GM12878 (cell line): ENCODE measurements around the gene FNDC11. TPM values are rescaled to one million over a fixed set of nuclear protein-coding genes. Genes with fewer than 3 reads are reported as not detected.

Source experiments
- polyA plus RNA-seq, 11 experiments: library from polyadenylated mRNA; depleted of rRNA in 4 of 11; unstranded in 6 of 11; stranded (reverse) in 5 of 11; fragments of >200 nt; fragmentation: Nextera tagmentation in 4 of 11; fragmentation: Illumina TruSeq in 1 of 11; extraction: Ambion mirVana in 4 of 11; extraction: Trizol in 1 of 11; gene quantifications; 1 replicate in 1 of 11; 2 replicates in 10 of 11; pipeline versions ENCODE4 v1.2.1 to v1.2.3, GENCODE V29; 2011 to 2016; ENCODE audit warnings: inconsistent platforms in 2 of 11, missing spikeins in 2 of 11, low read depth in 1 of 11
- total RNA-seq, 4 experiments: library from RNA; depleted of rRNA in 3 of 4; stranded (reverse); fragments of >200 nt in 3 of 4; fragmentation: Illumina TruSeq in 1 of 4; extraction: Trizol in 1 of 4; gene quantifications; 2 replicates each; pipeline versions ENCODE4 v1.2.1 to v1.2.3, GENCODE V29; 2013 to 2021

Gene FNDC11
- total and polyA plus RNA-seq, 10 of the 15 experiments (the other 5 are each of a cell fraction or from before 2014, with no cell fraction given) = 0.09 to 0.72 (median 0.34) TPM; not detected in 2

Other genes with a start within 250 kb of the FNDC11 start
Only the 7 nearest of the 15 such genes appear.
- not detected in 2 replicates for gene KCNQ2, start 81.5 kb upstream of the FNDC11 start, total RNA-seq (2014; rRNA removed)
- gene KCNQ2, start 81.5 kb upstream of the FNDC11 start, total RNA-seq (2014; rRNA removed; fragmentation: Illumina TruSeq; extraction: Trizol) = not detected in 2 replicates
- gene KCNQ2, start 81.5 kb upstream of the FNDC11 start, total RNA-seq (2021) = 0.49 TPM in 1 of 2 replicates, not detected in the other
- gene KCNQ2, start 81.5 kb upstream of the FNDC11 start, polyA plus RNA-seq (2011; rRNA removed) = 0.26 TPM in 1 of 2 replicates, not detected in the other
- gene KCNQ2, start 81.5 kb upstream of the FNDC11 start, polyA plus RNA-seq (2014; fragmentation: Illumina TruSeq; extraction: Trizol) = not detected in 2 replicates
- gene KCNQ2, start 81.5 kb upstream of the FNDC11 start, polyA plus RNA-seq (2014; fragmentation: Nextera tagmentation; extraction: Ambion mirVana) = not detected
- gene KCNQ2, start 81.5 kb upstream of the FNDC11 start, polyA plus RNA-seq (2014; rRNA removed) = 0.05 and 0.06 TPM in 2 replicates
- not detected for gene KCNQ2, start 81.5 kb upstream of the FNDC11 start, polyA plus RNA-seq (2016; fragmentation: Nextera tagmentation; extraction: Ambion mirVana)
- gene EEF1A2, start 55.1 kb upstream of the FNDC11 start, total RNA-seq (2014; rRNA removed) = not detected in 2 replicates
- gene EEF1A2, start 55.1 kb upstream of the FNDC11 start, total RNA-seq (2014; rRNA removed; fragmentation: Illumina TruSeq; extraction: Trizol) = not detected in 2 replicates
- 0.56 and 0.74 TPM in 2 replicates for gene EEF1A2, start 55.1 kb upstream of the FNDC11 start, total RNA-seq (2021)
- gene EEF1A2, start 55.1 kb upstream of the FNDC11 start, polyA plus RNA-seq (2011; rRNA removed) = not detected in 2 replicates
- not detected in 2 replicates for gene EEF1A2, start 55.1 kb upstream of the FNDC11 start, polyA plus RNA-seq (2014; fragmentation: Illumina TruSeq; extraction: Trizol)
- not detected for gene EEF1A2, start 55.1 kb upstream of the FNDC11 start, polyA plus RNA-seq (2014; fragmentation: Nextera tagmentation; extraction: Ambion mirVana)
- not detected in 2 replicates for gene EEF1A2, start 55.1 kb upstream of the FNDC11 start, polyA plus RNA-seq (2014; rRNA removed)
- gene EEF1A2, start 55.1 kb upstream of the FNDC11 start, polyA plus RNA-seq (2016; fragmentation: Nextera tagmentation; extraction: Ambion mirVana) = not detected
- 36.8 and 47.6 TPM in 2 replicates for gene PPDPF, start 33.4 kb upstream of the FNDC11 start, total RNA-seq (2014; rRNA removed)
- 3.2 and 5.1 TPM in 2 replicates for gene PPDPF, start 33.4 kb upstream of the FNDC11 start, total RNA-seq (2014; rRNA removed; fragmentation: Illumina TruSeq; extraction: Trizol)
- 154 TPM in 2 replicates for gene PPDPF, start 33.4 kb upstream of the FNDC11 start, total RNA-seq (2021)
- gene PPDPF, start 33.4 kb upstream of the FNDC11 start, polyA plus RNA-seq (2011; rRNA removed) = 0.72 and 1.5 TPM in 2 replicates
- gene PPDPF, start 33.4 kb upstream of the FNDC11 start, polyA plus RNA-seq (2014; fragmentation: Illumina TruSeq; extraction: Trizol) = 5.2 TPM in 1 of 2 replicates, not detected in the other
- gene PPDPF, start 33.4 kb upstream of the FNDC11 start, polyA plus RNA-seq (2014; fragmentation: Nextera tagmentation; extraction: Ambion mirVana) = 1 to 10 TPM in 1 of 2 experiments, under 1 TPM in 1; 0.32 to 2.8 TPM
- 77.6 and 87.7 TPM in 2 replicates for gene PPDPF, start 33.4 kb upstream of the FNDC11 start, polyA plus RNA-seq (2014; rRNA removed)
- gene PPDPF, start 33.4 kb upstream of the FNDC11 start, polyA plus RNA-seq (2016; fragmentation: Nextera tagmentation; extraction: Ambion mirVana) = 10 to 100 TPM; 40.3 to 42.9 TPM
- not detected in 2 replicates for gene PTK6, start 16.8 kb upstream of the FNDC11 start, total RNA-seq (2014; rRNA removed)
- 0.09 TPM in 1 of 2 replicates, not detected in the other for gene PTK6, start 16.8 kb upstream of the FNDC11 start, total RNA-seq (2014; rRNA removed; fragmentation: Illumina TruSeq; extraction: Trizol)
- 0.21 and 0.24 TPM in 2 replicates for gene PTK6, start 16.8 kb upstream of the FNDC11 start, total RNA-seq (2021)
- gene PTK6, start 16.8 kb upstream of the FNDC11 start, polyA plus RNA-seq (2011; rRNA removed) = 0.20 and 0.32 TPM in 2 replicates
- 0.04 TPM in 1 of 2 replicates, not detected in the other for gene PTK6, start 16.8 kb upstream of the FNDC11 start, polyA plus RNA-seq (2014; fragmentation: Illumina TruSeq; extraction: Trizol)
- gene PTK6, start 16.8 kb upstream of the FNDC11 start, polyA plus RNA-seq (2014; fragmentation: Nextera tagmentation; extraction: Ambion mirVana) = under 1 TPM in 1 of 2 experiments, not detected in 1; 0.02 TPM
- 0.14 and 0.28 TPM in 2 replicates for gene PTK6, start 16.8 kb upstream of the FNDC11 start, polyA plus RNA-seq (2014; rRNA removed)
- gene PTK6, start 16.8 kb upstream of the FNDC11 start, polyA plus RNA-seq (2016; fragmentation: Nextera tagmentation; extraction: Ambion mirVana) = under 1 TPM in 1 of 2 experiments, not detected in 1; 0.08 TPM
- not detected in 2 replicates for gene SRMS, start 6.4 kb upstream of the FNDC11 start, total RNA-seq (2014; rRNA removed)
- not detected in 2 replicates for gene SRMS, start 6.4 kb upstream of the FNDC11 start, total RNA-seq (2014; rRNA removed; fragmentation: Illumina TruSeq; extraction: Trizol)
- not detected in 2 replicates for gene SRMS, start 6.4 kb upstream of the FNDC11 start, total RNA-seq (2021)
- gene SRMS, start 6.4 kb upstream of the FNDC11 start, polyA plus RNA-seq (2011; rRNA removed) = 0.07 TPM in 1 of 2 replicates, not detected in the other
- not detected in 2 replicates for gene SRMS, start 6.4 kb upstream of the FNDC11 start, polyA plus RNA-seq (2014; fragmentation: Illumina TruSeq; extraction: Trizol)
- gene SRMS, start 6.4 kb upstream of the FNDC11 start, polyA plus RNA-seq (2014; fragmentation: Nextera tagmentation; extraction: Ambion mirVana) = not detected
- gene SRMS, start 6.4 kb upstream of the FNDC11 start, polyA plus RNA-seq (2014; rRNA removed) = 0.14 TPM in 1 of 2 replicates, not detected in the other
- not detected for gene SRMS, start 6.4 kb upstream of the FNDC11 start, polyA plus RNA-seq (2016; fragmentation: Nextera tagmentation; extraction: Ambion mirVana)
- 19.9 and 22.1 TPM in 2 replicates for gene HELZ2, start 20.1 kb downstream of the FNDC11 start, total RNA-seq (2014; rRNA removed)
- 6.7 and 7.1 TPM in 2 replicates for gene HELZ2, start 20.1 kb downstream of the FNDC11 start, total RNA-seq (2014; rRNA removed; fragmentation: Illumina TruSeq; extraction: Trizol)
- 33.3 and 36.9 TPM in 2 replicates for gene HELZ2, start 20.1 kb downstream of the FNDC11 start, total RNA-seq (2021)
- 8.3 and 17.2 TPM in 2 replicates for gene HELZ2, start 20.1 kb downstream of the FNDC11 start, polyA plus RNA-seq (2011; rRNA removed)
- gene HELZ2, start 20.1 kb downstream of the FNDC11 start, polyA plus RNA-seq (2014; fragmentation: Illumina TruSeq; extraction: Trizol) = 0.73 and 5.7 TPM in 2 replicates
- gene HELZ2, start 20.1 kb downstream of the FNDC11 start, polyA plus RNA-seq (2014; fragmentation: Nextera tagmentation; extraction: Ambion mirVana) = under 1 TPM; 0.05 to 0.08 TPM
- 21.1 and 23.0 TPM in 2 replicates for gene HELZ2, start 20.1 kb downstream of the FNDC11 start, polyA plus RNA-seq (2014; rRNA removed)
- gene HELZ2, start 20.1 kb downstream of the FNDC11 start, polyA plus RNA-seq (2016; fragmentation: Nextera tagmentation; extraction: Ambion mirVana) = 1 to 10 TPM; 1.8 to 1.9 TPM
- 14.8 and 15.1 TPM in 2 replicates for gene GMEB2, start 72.9 kb downstream of the FNDC11 start, total RNA-seq (2014; rRNA removed)
- 4.9 and 5.2 TPM in 2 replicates for gene GMEB2, start 72.9 kb downstream of the FNDC11 start, total RNA-seq (2014; rRNA removed; fragmentation: Illumina TruSeq; extraction: Trizol)
- 13.3 and 14.8 TPM in 2 replicates for gene GMEB2, start 72.9 kb downstream of the FNDC11 start, total RNA-seq (2021)
- gene GMEB2, start 72.9 kb downstream of the FNDC11 start, polyA plus RNA-seq (2011; rRNA removed) = 6.9 and 10.8 TPM in 2 replicates
- gene GMEB2, start 72.9 kb downstream of the FNDC11 start, polyA plus RNA-seq (2014; fragmentation: Illumina TruSeq; extraction: Trizol) = 3.1 and 5.4 TPM in 2 replicates
- under 1 TPM; 0.08 to 0.27 TPM for gene GMEB2, start 72.9 kb downstream of the FNDC11 start, polyA plus RNA-seq (2014; fragmentation: Nextera tagmentation; extraction: Ambion mirVana)
- 12.7 and 14.2 TPM in 2 replicates for gene GMEB2, start 72.9 kb downstream of the FNDC11 start, polyA plus RNA-seq (2014; rRNA removed)
- gene GMEB2, start 72.9 kb downstream of the FNDC11 start, polyA plus RNA-seq (2016; fragmentation: Nextera tagmentation; extraction: Ambion mirVana) = 1 to 10 TPM; 3.4 to 8.3 TPM